Measurements from ENCODE around the gene MSX1.

GRCh38 chr4:4865705-4866123, 6.2 kb downstream of the MSX1 start:
- TF ChIP-seq CTCF (IDR thresholded peaks at IDR 0.05; ENCODE audit: borderline replicate concordance, extremely low read depth, low read length, poor library complexity, severe bottlenecking) (no peak), EZH2 (IDR thresholded peaks at IDR 0.05; ENCODE audit: borderline replicate concordance, low read depth, low read length, severe bottlenecking) (no peak)
